HG03469 (cell line): ENCODE data around the gene APC.

Experiments
- ATAC-seq: cut with Tn5 transposase; IDR thresholded peaks from one replicate; pipeline ENCODE4 v1.9.1; 2021; ENCODE audit warnings: mild to moderate bottlenecking, moderate library complexity, moderate number of reproducible peaks; ENCODE audit not compliant: unreplicated experiment

The APC gene

DNA sequence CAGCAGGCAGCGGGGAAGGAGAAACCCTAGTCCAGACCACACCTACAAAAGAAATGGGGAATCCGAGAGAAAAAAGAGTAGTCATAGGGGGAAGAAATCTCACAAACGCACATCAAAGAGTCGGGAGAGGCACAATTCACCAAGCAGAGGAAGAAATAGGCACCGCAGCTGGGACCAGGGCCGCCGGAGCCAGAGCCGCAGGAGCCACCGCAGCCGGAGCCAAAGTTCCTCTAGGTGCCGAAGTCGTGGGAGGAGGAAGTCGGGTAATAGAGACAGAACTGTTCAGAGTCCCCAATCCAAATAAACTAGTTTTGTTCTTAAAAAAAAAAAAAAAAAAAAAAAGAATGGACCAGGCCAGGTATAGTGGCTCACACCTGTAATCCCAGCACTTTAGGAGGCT, 155.1 kb downstream of the APC start:
- no peak for ATAC-seq

DNA sequence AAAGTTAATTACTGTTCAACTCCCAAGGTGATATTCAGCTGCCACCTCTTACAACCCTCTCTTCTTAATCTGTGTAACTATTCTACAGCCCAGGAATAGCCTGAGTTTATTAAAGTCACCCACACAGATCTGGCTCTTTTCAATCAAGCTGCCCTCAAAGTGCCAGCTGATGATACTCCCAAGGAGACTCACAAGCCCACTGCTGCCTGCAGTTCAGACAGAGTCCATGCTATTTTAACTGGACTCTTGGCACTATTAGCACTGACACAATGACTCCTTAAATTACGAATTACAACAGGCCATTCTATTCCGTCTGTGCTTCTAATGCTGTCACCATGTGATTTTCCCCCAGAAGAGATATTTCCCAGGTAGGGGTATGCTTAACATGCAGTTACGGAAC, 158.0 kb downstream of the APC start:
- no peak for ATAC-seq
